GM19452 (cell line): ENCODE results near the gene RRP1.

Source experiments
- ATAC-seq: cut with Tn5 transposase; IDR thresholded peaks from one replicate; pipeline ENCODE4 v1.9.1; 2021; ENCODE audit not compliant: unreplicated experiment

Gene RRP1

DNA sequence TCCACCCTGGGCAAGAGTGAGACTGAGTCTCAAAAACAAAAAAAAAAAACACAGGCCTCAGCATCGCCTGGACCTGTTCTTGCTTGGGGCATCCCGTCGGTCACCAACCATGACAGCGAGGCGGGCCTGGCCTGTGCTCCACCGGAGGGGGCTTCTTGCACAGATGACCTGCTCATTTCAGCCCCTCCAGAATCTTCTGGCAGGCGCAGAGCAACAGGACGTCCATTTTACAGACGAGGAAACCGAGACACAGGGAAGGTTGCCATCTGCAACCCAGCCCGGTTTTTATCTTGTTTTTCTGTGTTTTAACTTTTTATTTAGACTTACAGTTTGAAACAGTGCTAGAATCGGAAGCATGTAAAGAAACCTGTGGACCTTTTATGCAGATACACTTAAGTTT lies 14.2 kb upstream of the RRP1 start:
- no peak for ATAC-seq

DNA sequence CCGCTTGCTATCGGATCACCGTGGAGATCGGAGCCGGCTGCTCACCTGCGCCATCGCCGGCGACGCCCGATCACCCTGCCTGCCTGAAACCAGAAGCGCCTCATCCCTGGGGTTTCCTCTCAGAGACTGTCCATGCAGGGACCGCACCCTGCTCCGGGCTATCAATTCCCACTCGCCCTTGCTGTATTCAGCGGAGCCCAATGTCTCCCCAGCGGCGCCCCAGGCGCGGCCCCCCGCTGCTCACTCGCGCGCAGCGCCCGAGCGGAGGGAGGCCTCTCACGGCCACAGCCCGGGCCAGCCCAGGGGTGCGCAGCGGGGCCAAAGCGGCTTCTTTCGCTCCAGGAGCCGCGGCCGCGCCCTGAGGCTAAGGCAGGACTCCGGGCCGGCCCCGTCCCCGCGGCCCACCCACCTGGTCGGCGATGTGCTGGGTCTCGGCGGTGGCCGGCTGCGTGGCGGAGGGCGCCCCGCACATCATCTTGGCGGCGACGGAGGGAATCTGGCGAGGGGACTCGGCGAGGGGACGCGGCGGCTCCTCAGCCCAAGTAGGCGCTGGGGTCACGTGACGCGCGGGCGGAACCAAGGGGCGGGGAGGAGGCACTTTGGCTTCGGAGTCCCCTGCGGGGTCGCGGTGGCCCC lies 13.5 kb upstream of the RRP1 start, which contains the start of gene CSTB:
TSS of gene CSTB (minus strand) at position 514 of the 636 bp plus-strand sequence. CDS start at position 475, 39 bp downstream.
- ATAC-seq: peak; percentile 77

DNA sequence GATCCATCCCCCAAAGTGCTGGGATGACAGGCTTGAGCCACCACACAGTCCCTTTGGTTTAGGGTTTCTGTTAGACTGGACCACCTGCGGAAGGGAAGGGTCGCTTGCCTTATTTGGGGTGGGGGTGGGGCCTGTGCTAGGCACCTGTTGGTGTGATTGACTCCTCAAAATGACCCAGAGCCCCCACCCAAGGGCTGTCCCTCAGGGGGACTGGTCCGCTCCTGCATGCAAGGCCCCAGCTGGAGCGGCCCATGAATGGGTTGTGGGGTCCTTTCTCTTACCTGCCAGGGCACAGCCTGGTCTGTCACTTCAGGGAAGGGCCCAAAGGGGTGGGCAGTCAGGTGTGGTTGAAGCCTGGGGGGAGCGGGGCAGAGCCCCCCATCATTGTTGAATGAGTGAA lies 11.4 kb upstream of the RRP1 start:
- ATAC-seq: no peak

DNA sequence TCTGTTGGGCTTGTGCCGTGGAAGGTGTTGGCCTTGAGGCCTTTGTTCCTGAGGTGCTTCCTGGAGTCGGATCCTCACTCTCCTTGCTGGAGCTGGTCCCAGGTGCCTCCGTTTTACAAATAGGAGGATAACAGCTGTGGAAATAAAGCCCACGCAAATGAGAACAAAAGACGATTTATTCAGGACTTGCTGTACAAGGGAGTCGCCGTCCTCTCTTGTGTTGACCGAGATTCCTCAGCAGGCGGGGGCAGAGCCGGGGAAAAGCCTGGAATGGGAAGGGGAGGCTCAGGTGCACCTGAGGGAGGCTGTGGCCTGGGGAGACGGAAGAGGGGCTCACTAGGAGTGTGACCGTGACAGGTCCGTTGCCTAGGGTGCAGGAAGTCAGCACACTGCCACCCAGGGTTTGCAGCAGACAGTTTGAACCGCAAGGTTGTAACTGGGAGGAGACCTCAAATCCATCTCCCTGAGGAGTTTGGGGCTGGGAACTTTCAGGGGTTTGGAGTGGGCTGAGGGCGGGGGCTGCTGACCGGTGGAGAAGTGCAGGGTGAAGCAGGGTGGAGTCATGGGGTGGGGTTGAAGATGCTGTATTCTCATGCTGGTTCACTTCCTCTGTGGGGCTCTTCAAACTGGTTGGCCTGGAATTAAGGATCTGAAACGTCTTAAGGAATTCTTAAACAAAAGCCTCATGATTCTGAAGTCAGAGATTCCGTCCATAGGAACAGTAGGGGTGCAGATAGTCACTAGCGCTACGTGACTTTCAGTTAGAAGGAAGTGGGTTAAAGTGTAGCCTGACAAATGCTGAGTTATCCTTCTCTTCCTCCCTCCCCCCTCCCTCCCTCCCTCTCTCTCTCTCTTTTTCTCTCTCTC lies 10.7 kb upstream of the RRP1 start:
- no peak for ATAC-seq

DNA sequence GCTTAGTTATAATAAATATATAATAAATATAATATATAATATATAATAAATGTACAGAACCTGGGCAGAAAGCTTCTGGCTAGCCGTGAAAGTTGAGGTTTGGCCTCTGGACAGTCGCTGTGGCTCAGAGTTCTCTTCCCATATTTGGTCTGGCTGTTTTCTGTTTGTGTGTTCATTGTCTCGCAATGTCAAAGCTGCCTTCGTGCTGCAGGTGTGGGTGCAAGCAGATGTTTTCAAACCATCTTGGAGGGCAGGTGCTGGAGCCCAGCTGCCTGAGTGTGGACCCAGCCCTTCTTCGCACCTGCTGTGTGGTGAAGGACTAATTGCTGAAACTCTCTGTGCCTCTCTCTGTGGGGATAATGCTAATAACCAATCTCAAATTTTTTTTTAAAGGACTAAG lies 9.7 kb upstream of the RRP1 start:
- no peak for ATAC-seq

DNA sequence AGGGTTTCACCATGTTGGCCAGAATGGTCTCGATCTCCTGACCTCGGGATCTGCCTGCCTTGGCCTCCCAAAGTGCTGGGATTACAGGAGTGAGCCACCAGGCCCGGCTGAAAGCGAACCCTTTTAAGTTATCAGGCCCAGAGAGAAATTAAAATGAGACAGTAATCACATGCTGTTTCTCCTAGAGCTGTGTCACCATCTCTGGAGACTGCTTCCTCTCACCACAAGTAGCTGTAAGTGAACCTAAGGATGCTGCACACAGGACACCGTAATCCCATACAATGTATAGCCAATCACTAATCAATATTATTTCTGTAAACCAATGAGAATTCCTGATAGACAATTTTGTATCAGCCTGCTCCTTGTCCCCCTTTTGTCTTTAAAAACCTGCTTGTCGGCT lies 7.5 kb upstream of the RRP1 start:
- no peak for ATAC-seq

DNA sequence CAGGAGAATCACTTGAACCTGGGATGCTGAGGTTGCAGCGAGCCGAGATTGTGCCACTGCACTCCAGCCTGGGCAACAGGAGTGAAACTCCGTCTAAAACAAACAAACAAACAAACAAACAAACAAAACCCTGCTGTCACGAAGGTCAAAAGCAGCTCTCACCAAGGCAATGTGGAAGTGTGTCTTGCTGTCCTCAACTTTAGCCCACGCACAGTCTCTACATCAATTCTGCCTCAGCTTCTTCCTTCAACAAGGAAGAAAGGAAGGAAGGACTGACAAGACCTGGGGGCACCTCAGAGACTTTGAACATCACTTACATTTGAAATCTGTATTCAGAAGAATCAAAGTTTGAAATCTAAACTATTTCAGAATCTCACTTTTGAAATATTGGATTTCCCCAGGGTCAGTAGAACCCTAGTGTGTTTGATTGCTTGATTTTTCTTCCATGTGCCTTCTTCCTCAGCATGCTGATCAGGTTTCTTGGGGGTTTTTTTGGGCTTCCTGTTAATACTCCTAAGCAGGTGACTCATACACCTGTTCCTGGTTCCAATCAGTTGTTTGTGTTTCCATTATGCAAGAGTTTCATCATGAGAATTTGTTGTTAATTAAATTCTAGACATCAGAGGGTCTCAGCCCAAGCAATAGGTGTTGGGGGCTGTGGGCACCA lies 6.8 kb upstream of the RRP1 start:
- ATAC-seq: no peak

DNA sequence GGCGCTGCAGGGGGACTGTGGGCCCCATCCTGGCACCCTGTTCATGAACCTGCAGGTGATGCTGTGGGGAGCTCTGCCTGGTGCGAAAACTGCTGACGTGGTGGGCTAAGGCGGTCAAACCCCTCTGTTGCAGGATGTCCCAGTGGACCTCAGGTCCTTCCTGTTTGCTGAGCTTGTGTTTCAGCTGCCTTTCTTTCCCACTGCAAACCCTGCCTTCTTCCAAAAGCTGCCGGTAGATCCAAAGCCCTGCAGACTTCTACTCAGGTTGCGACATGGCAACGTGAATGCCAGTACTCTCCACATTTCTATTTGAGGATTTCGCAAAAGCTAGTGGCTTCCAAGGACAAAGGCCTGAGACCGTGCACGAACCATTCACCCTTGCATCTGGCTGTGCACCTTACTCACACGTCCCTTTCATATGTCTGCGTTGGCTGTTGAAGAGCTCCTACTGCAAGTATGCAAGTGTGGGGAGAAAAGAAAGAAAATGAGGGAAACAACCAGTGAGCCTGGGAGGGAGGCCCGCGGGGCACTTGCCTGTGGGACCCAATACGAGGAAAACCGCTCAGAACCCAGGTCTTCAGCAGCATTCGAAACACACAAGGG lies 6.2 kb upstream of the RRP1 start:
- ATAC-seq: no peak

DNA sequence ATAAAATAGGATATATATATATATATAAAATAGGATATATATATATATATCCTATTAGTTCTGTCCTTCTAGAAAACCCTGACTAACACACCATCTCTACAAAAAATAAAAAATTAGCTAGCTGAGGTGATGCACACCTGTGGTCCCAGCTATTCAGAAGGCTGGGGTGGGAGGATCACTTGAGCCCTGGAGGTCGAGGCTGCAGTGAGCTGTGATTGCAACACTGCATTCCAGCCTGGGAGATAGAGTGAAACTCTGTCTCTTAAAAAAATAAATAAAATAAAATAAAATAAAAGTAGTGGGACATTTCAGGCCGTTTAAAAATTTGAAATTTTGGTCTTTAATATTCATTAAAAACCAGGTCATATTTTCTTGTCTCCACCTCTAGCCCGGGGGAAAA lies 4.2 kb upstream of the RRP1 start:
- ATAC-seq: no peak

DNA sequence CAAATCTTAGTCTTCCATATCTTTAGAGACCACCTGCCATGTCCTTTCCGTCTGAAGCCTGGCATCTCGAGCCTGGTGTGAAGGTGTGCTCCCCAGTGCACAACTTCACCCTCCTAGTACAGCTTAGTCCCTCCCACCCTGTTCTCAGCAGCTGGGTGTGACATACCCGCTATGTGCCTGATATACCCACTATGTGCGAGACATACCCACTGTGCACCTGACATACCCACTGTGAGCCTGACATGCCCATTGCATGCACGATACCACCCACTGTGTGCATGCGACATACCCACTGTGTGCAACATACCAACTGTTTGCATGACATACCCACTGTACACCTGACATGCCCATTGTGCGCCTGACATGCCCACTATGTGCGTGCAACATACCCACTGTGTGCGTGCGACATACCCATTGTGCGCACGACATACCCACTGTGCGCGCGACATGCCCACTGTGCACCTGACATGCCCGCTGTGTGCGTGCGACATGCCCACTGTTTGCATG lies 3.0 kb upstream of the RRP1 start:
- ATAC-seq: no peak

DNA sequence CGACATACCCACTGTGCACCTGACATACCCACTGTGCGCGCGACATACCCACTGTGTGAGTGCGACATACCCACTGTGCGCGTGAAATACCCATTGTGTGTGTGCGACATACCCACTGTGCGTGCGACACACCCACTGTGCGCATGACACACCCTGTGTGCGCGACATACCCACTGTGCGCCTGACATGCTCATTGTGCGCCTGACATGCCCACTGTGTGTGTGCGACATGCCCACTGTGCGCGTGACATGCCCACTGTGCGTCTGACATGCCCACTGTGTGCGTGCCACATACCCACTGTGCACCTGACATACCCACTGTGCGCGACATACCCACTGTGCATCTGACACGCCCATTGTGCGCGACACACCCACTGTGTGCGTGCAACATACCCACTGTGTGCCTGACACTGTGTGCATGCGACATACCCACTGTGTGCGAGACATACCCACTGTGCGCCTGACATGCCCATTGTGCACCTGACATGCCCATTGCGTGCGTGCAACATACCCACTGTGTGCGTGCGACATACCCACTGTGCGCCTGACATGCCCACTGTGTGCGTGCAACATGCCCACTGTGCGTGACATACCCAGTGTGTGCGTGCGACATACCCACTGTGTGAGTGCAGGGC lies 2.5 kb upstream of the RRP1 start:
- no peak for ATAC-seq

DNA sequence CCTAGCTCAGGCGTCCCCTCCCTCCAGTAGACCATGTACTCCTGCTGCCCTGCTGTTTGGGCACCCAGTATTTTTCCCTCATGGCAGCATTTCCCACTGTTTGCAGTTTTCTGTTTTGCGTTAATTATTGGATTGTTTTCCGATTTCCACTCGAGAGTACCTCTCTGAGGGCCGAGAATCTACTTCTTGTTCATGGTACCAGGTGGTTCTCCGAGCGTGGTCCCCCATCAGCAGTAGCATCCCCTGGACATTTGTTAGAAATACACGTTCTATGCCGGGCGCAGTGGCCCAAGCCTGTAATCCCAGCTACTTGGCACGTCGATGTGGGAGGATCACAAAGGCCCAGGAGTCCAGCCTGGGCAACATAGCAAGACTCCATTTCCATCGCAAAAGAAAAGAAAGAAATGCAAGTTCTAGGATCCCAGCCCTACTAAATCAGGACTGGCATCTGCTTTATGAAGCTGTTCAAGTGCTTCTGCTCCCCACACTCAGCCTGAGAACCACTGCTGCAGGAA lies 690 bp downstream of the RRP1 start:
- ATAC-seq: no peak

DNA sequence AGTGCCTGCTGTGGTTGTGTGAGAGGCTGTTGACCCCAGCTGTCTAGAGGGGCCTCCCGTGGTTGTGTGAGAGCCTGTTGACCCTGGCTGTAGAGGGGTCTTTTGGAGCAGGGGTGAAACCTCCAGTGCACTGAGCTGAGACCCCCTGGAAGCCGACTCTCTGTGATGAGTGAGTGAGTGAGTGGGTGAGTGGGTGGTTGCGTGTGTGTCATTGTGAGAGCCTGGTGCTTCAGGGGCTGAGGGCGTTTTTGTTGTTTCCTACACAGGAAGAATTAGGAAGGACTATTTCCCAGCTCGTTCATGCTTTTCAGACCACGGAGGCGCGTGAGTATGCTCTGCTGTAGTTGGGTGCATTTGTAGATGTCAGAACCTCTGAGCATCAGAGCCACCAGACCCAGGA lies 3.0 kb downstream of the RRP1 start:
- no peak for ATAC-seq

DNA sequence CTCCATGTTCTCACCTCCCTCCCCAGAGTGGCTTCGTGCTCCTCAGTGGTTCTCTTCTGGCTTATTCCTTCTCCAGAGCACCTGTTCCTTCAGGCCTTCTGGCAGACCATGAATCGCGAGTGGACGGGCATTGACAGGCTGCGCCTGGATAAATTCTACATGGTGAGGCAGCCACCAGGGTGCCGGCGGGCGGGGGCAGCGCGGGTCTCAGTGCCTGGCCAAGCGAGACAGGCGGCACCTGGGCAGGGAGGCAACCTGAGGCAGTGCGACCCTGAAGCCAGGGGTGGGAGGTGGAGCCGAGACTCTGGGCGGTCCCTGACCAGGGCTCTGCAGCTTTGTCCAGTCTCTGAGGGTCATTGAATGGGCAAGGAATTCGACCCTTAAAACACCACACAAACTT lies 3.9 kb downstream of the RRP1 start:
- ATAC-seq: no peak

DNA sequence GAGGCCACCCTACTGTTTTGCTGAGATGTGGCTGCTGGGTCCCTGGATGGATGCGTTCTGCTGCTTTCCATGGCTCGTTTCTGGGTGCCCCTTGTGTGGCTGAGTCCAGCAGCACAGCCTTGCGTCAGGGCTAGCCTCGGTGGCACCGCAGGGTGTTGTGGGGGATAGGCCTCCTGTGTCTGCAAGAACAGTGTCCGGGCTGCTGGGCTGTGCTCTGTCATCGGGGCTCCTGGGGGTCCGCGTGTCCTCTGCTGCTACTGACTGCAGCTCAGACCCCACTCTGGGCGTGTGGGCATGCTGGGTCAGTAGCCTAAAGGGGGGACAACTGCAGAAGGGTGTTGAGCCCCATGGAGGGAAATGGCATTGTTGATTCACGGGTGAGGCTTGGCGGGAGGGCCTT lies 4.9 kb downstream of the RRP1 start:
- ATAC-seq: no peak

DNA sequence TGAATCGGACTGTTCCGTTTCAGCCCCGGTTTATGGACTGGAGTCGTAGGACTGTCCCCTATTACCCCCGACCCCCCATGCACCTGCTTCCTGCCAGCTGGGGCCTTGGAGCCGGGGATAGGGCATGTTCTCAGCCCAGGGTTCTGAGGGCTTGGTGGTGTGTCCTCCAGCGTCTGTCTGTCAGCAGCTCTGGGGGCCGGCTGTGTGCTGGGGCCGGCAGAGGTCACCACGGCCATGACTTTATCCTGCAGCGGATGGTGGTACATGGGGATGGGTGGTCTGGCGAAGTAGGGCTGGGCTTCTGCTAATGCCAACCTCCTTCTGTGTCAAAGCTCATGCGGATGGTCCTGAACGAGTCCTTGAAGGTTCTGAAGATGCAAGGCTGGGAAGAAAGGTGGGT lies 5.5 kb downstream of the RRP1 start:
- no peak for ATAC-seq

DNA sequence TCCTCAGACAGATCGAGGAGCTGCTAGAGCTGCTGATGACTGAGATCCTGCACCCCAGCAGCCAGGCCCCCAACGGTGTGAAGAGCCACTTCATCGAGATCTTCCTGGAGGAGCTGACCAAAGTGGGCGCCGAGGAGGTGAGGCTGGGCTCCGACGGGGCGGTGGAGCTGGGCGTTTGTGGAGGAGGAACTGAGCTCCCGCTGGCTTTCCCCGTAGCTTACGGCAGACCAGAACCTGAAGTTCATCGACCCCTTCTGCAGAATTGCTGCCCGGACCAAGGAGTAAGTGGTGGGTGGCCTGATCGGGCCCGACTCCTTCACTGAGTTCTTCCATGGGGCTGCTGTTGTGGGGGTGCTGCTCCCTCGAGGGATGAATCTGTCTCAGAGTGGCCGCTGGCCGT lies 8.0 kb downstream of the RRP1 start:
- ATAC-seq: no peak

DNA sequence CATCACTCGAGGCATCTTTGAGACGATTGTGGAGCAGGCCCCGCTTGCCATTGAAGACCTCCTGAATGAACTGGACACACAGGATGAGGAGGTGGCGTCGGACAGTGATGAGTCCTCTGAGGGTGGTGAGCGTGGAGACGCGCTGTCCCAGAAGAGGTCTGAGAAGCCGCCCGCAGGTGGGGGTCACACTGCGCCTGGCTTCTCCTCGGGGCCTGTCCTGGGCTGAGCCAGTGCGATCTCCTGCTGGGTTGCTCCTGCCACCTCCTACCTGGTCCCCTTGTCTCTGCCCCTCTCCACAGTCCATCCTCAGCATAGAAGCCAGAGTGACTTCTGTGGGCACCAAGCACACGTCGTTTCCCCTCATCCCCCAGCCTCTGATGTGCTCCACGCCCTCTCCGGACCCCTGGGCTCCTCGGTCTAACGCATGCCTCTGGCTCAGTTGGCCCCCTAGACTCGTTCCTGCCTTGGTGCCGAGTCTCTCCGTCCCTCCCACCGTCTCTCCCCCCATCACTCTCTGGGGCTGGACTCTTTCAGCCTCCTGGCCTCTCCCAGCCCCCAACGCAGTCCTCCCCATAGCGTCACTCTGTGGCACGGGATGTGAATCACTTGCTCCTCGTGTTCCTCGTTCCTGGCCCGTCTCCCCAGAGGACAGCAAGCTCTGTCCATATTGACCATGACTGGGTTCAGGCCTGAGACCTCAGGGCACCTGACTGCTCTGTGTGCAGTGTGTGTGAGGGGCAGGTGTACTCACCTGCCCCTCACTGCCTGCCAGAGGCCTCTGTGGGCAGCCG lies 8.7 kb downstream of the RRP1 start:
- ATAC-seq: no peak

DNA sequence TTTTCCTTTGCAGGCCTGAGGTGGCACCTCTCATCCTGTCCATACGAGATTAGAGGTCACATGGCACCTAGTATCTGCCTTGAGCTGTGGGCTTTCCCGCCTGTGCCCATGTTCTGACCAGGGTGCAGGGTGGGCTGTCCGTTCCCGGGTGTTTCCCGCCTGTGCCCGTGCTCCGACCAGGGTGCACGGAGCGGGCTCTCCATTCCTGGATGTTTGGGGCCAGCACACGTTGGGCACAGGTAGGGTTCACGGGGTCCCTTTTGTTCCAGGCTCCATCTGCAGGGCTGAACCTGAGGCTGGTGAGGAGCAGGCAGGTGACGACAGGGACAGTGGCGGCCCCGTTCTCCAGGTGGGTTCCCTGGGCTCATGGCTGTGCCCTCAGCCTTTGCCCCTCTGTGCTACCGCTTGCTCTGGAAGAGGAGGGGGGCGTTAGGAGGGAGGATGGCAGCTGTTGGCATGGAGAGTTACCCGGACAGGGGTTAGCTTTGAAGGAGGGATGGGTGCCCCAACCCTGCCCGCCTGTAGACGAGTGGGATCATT lies 10.0 kb downstream of the RRP1 start:
- ATAC-seq: no peak

DNA sequence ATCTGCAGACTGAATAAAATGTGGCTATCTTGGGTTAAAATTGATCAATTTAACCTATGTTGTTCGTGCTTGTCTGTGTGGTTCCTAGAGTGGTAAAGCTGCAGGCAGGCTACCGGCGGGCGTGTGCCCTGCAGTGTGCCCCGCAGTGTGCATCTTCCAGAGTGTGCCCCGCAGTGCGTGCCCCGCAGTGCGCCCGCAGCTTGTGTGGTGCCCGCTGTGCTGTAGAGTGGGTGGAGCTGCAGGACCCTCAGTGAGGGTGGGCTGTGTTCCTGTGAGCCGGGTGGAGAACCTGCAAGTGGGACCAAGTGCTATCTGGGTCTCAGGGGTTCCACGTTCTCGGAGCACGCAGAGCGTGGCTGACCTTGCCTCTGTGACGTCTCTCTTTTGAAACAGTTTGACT lies 10.7 kb downstream of the RRP1 start:
- no peak for ATAC-seq
